Measurements from ENCODE around the gene FAM171A1. TPM values are rescaled to one million over a fixed set of nuclear protein-coding genes. Genes with fewer than 3 reads are reported as not detected.
A peak's percentile ranks its signal among the peaks of the same experiment; 100 is the strongest.

FAM171A1 gene
- total RNA-seq, 1 donor from 2014 or later = 51.9 TPM

DNA sequence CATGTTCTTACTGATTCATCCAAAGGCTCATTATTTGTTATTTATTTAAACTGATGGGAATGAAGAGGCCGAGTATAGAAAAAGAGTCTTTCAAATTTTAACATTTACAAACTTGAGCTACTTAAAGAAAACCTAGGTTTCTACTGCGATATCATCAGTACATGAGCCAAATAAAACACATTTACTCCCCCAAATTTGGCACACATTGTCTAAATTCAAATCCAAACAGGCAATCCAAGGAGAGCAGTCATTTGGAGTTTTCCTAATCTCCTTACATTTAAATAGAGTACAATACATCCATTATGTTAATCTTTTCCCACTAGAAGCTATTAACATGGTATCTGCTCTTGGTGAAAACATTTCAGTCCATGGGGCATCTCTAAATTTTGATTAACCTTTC is 204.8 kb downstream of the FAM171A1 start:
- Mint-ChIP-seq H3K4me1 (ENCODE audit: low read depth, unreplicated experiment) (peaks cover 20% of the 10 kb centered on the region), H3K27me3 (ENCODE audit: low read depth, unreplicated experiment) (no peaks in the 10 kb centered on the region), H3K9me3 (ENCODE audit: unreplicated experiment) (no peaks in the 10 kb centered on the region), H3K4me3 (ENCODE audit: unreplicated experiment) (peak overlapping the region; percentile 90), H3K27ac (ENCODE audit: unreplicated experiment) (no peak overlapping the region), H3K36me3 (ENCODE audit: low read depth, unreplicated experiment) (no peaks in the 10 kb centered on the region)
- no peaks in the 10 kb centered on the region for H3K9me3 ChIP-seq (ENCODE audit: insufficient read depth, low read depth, low read length)
- H3K27me3 ChIP-seq (ENCODE audit: insufficient read depth, low read length) = no peaks in the 10 kb centered on the region
- FAIRE-seq = no peak
- peak overlapping the region; percentile 44 for H3K9ac ChIP-seq (ENCODE audit: low read length)
- H3K4me1 ChIP-seq (ENCODE audit: insufficient read depth, low read length) = peaks cover 13% of the 10 kb centered on the region
- no peak overlapping the region for H3K27ac ChIP-seq (ENCODE audit: low read depth, low read length)
- peak; percentile 36 for DNase-seq (ENCODE audit: low read depth)
- H3K79me2 ChIP-seq (ENCODE audit: insufficient read depth, low read length) = peaks cover 60% of the 10 kb centered on the region
- peak overlapping the region; percentile 95 for H3K4me2 ChIP-seq (ENCODE audit: low read length)
- TF ChIP-seq, protein P1, sequence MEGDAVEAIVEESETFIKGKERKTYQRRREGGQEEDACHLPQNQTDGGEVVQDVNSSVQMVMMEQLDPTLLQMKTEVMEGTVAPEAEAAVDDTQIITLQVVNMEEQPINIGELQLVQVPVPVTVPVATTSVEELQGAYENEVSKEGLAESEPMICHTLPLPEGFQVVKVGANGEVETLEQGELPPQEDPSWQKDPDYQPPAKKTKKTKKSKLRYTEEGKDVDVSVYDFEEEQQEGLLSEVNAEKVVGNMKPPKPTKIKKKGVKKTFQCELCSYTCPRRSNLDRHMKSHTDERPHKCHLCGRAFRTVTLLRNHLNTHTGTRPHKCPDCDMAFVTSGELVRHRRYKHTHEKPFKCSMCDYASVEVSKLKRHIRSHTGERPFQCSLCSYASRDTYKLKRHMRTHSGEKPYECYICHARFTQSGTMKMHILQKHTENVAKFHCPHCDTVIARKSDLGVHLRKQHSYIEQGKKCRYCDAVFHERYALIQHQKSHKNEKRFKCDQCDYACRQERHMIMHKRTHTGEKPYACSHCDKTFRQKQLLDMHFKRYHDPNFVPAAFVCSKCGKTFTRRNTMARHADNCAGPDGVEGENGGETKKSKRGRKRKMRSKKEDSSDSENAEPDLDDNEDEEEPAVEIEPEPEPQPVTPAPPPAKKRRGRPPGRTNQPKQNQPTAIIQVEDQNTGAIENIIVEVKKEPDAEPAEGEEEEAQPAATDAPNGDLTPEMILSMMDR (IDR thresholded peaks at IDR 0.05; ENCODE audit: insufficient read depth, low read depth, low read length) = no peak
- TF ChIP-seq EZH2 (IDR thresholded peaks at IDR 0.05; ENCODE audit: insufficient read depth, low read length) = no peak
- H2AFZ ChIP-seq (ENCODE audit: low read depth, low read length) = no peak overlapping the region
- peaks cover 30% of the 10 kb centered on the region for H4K20me1 ChIP-seq (ENCODE audit: insufficient read depth, low read length)
- peak overlapping the region; percentile 82 for H3K4me3 ChIP-seq (ENCODE audit: insufficient read depth, low read depth, low read length)
- H3K36me3 ChIP-seq (ENCODE audit: insufficient read depth, low read length) = no peaks in the 10 kb centered on the region

DNA sequence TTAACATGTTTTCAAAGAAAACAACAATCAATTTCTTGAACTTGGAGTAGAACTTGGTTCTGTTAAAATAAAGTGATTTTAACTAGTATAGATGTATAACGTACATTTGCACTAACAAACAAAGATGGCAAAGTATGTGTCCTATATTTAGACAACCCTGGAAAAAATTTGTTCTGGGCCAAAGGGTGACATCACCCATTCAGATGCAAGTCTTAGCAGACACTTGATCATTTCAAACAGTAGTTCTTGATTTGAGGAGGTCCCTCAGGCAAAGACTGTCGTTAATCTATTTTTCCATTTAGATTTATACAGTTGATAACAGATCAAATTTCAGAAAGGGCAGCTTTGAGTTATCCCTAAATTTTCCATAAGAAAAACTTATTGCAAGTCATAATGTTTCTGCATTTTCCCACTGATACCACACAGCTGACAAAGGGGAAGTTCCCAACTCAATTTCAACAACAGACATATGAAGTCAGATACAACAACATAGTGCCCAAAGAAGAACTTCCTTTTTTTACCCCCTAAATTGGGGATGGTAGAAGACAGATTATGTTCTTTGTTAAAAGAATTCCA is 207.7 kb downstream of the FAM171A1 start:
- no peaks in the 10 kb centered on the region for H3K36me3 Mint-ChIP-seq (ENCODE audit: low read depth, unreplicated experiment)
- H3K4me3 ChIP-seq (ENCODE audit: insufficient read depth, low read depth, low read length) = no peak overlapping the region
- H2AFZ ChIP-seq (ENCODE audit: low read depth, low read length) = no peak overlapping the region
- H3K9ac ChIP-seq (ENCODE audit: low read length) = no peak overlapping the region
- FAIRE-seq (no peak), DNase-seq (ENCODE audit: low read depth) (no peak)
- no peaks in the 10 kb centered on the region for H3K9me3 ChIP-seq (ENCODE audit: insufficient read depth, low read depth, low read length)
- H3K9me3 Mint-ChIP-seq (ENCODE audit: unreplicated experiment) = no peaks in the 10 kb centered on the region
- H3K4me1 ChIP-seq (ENCODE audit: insufficient read depth, low read length) = peaks cover 10% of the 10 kb centered on the region
- H3K36me3 ChIP-seq (ENCODE audit: insufficient read depth, low read length) = no peaks in the 10 kb centered on the region
- no peak overlapping the region for H3K27ac ChIP-seq (ENCODE audit: low read depth, low read length)
- H3K27me3 ChIP-seq (ENCODE audit: insufficient read depth, low read length) = no peaks in the 10 kb centered on the region
- H3K79me2 ChIP-seq (ENCODE audit: insufficient read depth, low read length) = peaks cover 89% of the 10 kb centered on the region
- H3K4me1 Mint-ChIP-seq (ENCODE audit: low read depth, unreplicated experiment) = peaks cover 13% of the 10 kb centered on the region
- no peak for TF ChIP-seq EZH2 (IDR thresholded peaks at IDR 0.05; ENCODE audit: insufficient read depth, low read length)
- TF ChIP-seq, protein P1 (IDR thresholded peaks at IDR 0.05; ENCODE audit: insufficient read depth, low read depth, low read length) = no peak
- H3K4me2 ChIP-seq (ENCODE audit: low read length) = no peak overlapping the region
- peak overlapping the region; percentile 10 for H3K27ac Mint-ChIP-seq (ENCODE audit: unreplicated experiment)
- H3K27me3 Mint-ChIP-seq (ENCODE audit: low read depth, unreplicated experiment) = no peaks in the 10 kb centered on the region
- H3K4me3 Mint-ChIP-seq (ENCODE audit: unreplicated experiment) = no peak overlapping the region
- H4K20me1 ChIP-seq (ENCODE audit: insufficient read depth, low read length) = peaks cover 55% of the 10 kb centered on the region

Other genes starting within 250 kb of the FAM171A1 start
- 20.9 and 22.1 TPM in 2 replicates for gene NMT2, start 202.6 kb downstream of the FAM171A1 start, total RNA-seq

Measured in astrocyte (in vitro differentiated cells and primary cell).